GM21717 (cell line): ENCODE measurements around the gene SNX32.

Experiments used
- ATAC-seq: cut with Tn5 transposase; IDR thresholded peaks from one replicate; pipeline ENCODE4 v1.9.1; 2021; ENCODE audit warnings: mild to moderate bottlenecking, moderate library complexity; ENCODE audit not compliant: unreplicated experiment

The SNX32 gene

DNA sequence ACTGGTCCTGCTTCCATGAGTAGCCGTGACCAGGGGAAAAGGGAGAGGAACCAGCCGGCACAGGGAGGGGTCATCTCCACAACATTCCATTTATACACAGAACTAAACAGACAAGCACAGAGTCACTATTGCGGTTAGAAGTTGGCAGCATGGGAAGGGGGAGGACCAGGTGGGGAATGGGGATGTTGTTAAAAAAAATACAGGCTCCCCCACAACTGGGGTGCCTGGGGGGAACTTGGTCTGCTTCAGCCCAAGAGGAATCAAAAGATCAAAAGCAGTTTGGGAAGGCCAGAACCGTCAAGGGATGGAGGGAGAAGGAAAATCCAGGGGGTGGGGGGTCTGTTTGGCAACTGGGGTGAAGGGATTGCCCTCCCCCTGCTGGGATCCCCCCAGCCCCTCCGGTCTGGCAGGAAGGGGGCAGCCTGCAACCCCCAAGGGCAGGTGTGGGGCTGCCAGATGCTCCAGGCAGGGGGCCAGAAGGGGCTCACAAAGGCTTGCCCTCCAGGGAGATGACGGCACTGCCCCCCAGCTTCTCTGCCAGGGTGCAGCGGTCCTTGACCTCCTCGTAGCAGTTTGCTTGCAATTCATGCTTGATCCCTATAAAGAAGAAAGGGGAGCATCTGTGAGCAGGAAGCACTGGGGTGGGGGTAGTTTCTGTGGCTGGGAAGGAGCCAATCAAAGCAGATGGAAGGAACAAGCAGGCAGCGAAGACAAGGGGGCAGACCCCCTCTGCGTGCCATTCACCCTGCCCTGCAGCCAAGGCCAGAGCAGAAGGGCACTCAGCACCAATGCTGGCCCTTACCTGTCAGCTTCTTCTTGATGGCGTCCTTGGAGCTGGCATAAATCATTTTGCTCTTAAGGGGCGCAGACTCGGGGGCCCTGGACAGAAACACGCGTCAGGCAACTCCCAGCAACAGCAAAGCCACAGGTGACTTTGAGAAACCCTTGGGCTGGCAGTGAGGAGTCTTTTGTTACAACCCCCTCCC is 21.4 kb downstream of the SNX32 start:
- ATAC-seq, result no peak

DNA sequence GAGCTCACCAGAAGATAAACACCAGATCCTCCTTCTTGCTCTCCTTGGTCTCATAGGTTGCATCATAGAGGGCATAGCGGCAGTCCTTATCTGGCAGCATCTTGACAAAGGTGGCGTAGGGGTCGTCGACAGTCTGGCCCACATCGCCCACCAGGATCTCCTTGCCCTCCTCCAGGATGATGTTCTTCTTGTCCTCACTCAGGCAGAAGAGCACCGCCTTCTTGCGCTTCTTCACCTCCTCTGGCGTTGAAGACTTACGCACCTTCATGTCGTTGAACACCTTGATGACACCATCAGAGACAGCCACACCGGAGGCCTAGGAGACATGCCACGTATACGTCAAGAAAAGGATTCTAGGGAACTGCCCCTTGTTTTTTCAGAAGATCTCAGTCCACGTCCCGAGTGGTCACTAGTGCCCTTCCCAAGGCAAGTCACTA is 22.2 kb downstream of the SNX32 start:
- no peak for ATAC-seq

DNA sequence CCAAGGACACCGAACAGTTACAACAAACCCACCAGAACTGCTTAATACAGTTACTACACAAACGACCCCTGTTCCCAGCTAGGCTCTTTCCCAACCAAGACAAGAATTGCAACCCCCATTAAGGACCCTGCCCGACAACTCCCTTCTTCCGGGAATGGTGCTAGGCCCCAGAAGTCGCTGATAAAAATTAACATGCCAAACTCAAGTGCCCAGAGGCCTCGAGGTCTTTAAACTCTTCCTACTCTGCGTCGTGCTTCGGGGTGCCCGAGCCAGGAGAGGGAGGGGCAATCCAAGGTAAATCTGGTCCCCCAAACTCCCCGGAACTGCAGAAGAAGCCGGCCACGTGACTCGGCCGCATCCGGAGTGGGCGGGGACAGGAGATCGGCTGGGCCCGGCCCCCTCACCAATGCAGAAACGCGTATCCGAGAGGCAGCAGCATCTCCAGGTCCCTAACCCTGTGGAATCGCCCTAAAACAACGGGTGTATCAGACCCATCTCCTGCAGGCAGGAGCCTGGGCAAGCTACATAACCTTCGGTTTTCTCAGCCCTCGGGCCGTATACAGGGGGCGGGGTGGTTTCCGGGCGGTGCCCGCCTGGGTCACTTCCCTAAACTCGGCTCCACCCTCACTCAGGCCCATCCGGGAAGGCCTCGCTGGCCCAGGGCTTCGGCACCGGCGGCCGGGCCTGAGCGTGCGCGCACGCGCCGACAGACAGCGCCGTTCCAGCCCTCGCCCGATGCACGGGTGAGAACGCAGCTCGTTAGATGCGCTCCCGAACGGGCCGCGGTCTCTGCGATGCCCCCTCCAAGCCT is 23.1 kb downstream of the SNX32 start:
- ATAC-seq, result peak; percentile 25

DNA sequence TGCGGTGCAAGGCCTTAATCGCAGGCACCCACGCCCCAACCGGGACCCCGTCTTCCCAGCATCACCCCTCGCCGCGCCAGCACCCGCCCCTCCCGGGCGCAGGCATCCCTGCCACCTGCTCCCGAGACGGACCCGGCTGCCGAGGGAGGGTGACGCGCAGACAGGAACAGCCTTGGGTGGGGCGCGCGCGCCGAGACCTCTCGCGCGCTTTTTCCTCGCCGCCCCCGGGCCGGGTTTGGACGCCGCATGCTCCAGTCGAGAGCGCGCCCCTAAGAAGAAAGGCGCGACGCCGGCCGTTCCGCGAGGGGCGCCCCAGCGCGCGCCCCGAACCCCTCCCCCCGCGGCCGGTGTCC is 23.7 kb downstream of the SNX32 start:
- ATAC-seq, result peak; percentile 4

- ATAC-seq, result peak; percentile 28
Observed at GRCh38 chr11:65857853-65858680, 24.3 kb downstream of the SNX32 start, which contains the start of gene CFL1. CFL1 (minus strand) TSS chr11:65858180; CDS start chr11:65858099, 81 bp downstream.

DNA sequence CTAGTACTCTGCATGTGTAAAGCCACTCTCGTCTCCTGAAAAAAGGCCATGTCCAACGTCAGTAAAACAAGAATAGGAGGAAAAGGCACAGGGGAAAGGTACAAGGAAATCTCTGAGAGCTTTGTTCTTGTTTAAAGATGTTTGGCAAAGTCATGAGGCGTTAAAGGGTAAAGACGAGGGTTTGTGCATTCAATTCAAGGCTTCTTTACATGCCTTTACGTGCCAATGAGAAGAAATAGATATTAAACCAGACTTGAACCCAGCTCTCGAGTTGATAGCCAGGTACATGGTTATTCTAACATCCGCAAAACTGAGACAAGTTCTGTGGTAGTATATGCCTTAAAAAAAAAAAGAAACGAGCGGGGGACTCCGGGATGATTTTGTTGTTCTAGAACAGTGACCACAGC is 24.9 kb downstream of the SNX32 start:
- no peak for ATAC-seq

DNA sequence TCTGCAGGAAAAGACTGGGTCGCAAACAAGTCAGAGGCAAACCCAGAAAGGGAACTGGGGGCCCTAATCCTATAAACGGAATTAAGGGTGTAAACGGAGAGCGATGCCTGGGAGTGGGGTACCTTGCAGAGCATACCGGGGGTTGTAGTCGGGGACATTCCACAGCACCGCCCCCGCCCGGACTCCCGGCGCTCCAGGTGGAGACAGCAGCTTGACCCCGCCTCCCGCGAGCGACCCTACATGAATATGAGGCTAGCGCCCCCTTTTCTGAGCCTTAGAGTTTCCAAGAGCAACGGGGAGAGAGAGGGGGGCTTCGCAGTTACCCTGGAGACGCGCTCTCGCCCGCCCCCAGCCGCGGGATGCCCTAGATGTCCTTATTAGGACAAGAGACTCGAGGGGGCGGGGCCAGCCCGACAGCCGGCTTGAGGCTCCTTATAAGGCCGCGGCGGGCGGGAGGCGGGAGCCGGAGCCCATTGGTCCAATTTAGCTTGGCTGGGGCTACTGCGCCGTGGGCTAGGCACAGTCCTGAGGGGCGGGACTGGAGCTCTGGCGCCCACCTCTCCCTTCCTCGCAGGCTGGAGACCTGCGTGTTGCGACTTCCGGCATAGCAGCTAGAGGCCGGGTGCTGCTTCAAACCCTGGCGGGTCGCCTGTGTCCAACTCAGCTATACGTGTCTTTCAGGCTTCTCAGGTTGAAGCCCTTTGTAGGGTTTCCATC is 25.5 kb downstream of the SNX32 start:
- peak; percentile 47 for ATAC-seq

DNA sequence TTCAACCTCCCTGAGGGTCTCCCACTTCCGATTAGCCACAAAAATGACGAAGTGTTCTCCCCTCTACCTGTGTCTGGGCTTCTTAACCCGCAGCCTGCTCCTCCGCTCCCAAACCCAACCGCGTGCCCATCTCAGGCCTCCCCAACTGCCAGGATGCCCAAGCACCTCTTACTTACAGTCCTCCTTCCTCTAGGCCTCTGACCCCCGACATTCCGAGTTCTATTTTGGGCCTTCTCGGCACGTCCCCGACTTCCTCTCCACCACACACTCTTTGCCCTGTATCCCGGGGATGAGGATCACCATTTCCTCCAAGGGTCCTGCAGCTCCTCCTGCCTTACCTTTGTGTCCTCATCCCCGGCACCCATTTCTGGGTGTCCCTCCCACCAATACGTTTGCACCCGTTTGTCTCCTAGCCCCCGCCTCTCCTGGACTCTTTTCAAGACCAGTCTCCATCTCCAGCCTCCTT is 26.1 kb downstream of the SNX32 start:
- no peak for ATAC-seq

DNA sequence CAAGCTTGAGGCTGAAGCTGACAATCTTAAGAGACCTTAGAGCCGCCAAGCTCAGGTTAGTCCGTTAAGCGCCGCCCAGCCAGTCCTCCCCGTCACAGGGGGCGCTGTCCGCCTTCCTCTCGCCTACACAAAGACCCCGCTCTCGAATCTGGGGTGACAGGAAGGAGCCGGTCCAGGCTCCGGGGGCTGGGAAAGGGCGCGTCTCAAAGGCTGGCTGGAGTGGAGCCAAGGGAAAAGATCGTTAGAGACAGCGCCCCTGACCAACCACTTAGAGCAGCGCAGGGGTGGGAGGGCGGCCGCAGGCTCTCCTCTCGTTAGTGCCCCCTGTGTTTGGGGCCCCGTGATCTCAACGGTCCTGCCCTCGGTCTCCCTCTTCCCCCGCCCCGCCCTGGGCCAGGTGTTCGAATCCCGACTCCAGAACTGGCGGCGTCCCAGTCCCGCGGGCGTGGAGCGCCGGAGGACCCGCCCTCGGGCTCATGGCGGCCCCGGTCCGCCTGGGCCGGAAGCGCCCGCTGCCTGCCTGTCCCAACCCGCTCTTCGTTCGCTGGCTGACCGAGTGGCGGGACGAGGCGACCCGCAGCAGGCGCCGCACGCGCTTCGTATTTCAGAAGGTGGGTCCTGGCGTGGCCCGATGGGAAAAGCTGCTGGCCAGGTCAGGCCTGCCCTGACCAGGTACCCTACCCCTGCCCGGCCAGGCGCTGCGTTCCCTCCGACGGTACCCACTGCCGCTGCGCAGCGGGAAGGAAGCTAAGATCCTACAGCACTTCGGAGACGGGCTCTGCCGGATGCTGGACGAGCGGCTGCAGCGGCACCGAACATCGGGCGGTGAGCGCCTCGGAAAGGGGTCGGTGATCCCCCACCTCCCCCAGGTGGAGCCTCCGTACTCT is 26.8 kb downstream of the SNX32 start, which contains the start of gene MUS81:
Gene MUS81 (plus strand): TSS at position 156 of the 887 bp plus-strand sequence. CDS start 321 bp downstream, at position 477.
- peak; percentile 24 for ATAC-seq

GRCh38 chr11:65861165-65861505 is 27.4 kb downstream of the SNX32 start:
- no peak for ATAC-seq

DNA sequence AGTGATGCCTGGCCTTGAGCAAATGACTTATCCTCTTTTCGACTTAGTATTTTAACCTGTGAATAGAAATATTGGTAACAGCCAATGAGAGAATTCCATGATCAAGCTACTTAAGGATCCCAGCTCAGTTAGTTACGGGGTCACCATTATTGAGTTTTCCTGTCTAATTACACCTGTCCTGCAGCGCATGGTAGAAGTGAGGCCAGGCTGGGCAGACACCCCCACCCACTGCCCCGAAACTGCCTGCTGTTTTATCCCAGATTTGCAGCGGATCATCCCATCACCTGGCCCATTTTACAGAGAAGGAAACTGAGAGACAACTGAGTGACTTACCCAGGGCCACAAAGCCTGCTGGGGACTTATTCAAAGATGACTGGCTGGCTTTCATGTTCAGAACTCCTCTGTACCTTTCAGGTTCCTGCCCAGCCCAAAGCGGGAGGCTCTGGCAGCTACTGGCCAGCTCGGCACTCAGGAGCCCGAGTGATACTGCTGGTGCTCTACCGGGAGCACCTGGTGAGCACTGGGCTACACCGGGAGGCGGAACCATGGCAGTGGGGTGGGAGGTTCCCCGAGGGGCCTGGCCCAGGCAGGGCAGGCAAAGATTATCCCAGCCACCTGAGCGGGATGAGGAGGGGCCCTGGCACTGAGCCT is 27.9 kb downstream of the SNX32 start:
- ATAC-seq, result no peak

DNA sequence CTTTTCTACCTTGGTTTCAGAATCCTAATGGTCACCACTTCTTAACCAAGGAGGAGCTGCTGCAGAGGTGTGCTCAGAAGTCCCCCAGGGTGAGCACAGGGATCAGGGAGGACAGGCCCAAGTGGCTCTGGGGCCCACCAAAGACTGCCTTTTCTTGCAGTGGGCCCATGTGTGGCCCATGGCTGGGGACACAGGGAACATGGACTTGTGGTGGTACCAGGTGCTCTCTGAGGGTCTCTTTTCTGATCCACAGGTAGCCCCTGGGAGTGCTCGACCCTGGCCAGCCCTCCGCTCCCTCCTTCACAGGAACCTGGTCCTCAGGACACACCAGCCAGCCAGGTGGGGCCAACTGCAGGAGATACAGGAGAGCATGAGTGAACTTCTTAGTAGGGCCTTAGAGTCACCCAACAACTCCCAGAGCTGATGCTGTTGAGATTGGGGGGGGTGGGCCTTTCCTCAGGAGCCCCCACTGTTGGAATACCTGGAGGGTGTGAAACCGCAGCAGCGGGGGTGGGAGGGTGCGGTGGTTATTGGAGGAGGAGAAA is 28.5 kb downstream of the SNX32 start:
- no peak for ATAC-seq

GRCh38 chr11:65862941-65863888 is 29.5 kb downstream of the SNX32 start:
- no peak for ATAC-seq

DNA sequence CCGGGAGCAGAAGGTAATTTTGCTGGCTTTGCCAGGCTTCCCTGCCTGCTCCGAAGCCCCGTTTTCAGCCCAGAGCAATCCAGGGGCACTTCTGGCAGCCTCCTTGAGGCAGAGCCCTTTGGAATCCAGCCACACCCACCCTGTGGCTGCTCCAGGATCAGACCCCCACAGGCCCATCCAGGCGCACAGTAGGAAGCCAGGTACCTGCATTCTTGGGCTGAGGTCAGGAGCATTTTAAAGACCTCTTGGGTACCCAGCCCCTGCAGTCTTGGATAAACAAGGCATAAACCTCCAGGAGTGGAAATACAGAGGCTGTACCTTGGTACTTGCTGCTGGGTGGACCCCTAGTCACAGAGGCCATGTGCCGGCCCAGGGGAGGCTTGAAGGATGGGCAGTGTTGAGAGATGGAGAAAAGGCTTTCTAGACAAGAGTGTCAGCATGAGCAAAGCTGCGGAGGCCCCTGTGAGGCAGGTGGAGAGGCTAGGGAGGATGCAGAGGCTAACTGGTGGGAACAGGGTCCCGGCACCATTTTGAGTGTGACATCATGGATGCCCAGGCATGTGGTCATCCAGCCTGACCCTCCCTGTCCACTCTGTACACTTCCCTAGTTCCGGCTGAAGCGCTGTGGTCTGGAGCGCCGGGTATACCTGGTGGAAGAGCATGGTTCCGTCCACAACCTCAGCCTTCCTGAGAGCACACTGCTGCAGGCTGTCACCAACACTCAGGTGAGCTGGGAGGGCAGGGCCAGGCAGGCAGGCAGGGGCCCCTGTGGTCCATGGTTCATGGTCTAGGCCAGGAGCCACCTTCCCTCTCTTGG is 30.3 kb downstream of the SNX32 start:
- ATAC-seq, result no peak

DNA sequence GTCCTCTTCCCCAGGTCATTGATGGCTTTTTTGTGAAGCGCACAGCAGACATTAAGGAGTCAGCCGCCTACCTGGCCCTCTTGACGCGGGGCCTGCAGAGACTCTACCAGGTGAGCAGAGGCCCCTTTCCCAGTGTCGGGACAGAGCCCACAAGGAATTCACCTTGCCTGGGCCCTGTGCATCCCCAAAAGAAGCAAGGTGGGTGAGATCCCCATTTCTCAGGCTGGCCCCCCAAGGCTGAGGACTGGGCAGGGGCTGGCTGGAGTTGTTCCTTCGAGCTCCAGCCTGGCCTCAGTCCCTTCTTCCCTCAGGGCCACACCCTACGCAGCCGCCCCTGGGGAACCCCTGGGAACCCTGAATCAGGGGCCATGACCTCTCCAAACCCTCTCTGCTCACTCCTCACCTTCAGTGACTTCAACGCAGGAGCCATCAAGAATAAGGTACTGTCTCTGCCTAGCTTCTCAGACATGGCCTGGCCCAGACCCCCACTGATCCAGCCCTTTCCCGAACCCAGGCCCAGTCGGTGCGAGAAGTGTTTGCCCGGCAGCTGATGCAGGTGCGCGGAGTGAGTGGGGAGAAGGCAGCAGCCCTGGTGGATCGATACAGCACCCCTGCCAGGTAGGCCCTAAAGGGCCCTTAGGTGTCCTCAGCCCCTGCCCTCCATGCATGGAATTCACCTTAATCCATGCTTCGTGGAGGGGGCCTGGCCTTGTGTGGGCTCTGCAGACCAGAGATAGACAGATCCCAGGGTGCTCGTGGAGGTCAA is 31.1 kb downstream of the SNX32 start:
- ATAC-seq, result no peak
